DOHH2 (cell line): ENCODE results near the gene NOX5.

Experiments used
- H3F3A ChIP-seq: fragments of 200-600 bp; sonication (generic), shearing (Covaris generic); 2 replicates; pipeline ENCODE4 v1.6.0; 2016; ENCODE audit warnings: antibody characterized with exemption, mild to moderate bottlenecking; ENCODE audit not compliant: control insufficient read depth, insufficient read depth
- H3K27ac ChIP-seq: fragments of 200-600 bp; sonication (generic); 2 replicates; pipeline ENCODE4 v1.5.1; 2014; ENCODE audit warnings: low read depth, mild to moderate bottlenecking, low read length, moderate library complexity
- H3K27me3 ChIP-seq: fragments of 200-600 bp; sonication (generic); 2 replicates; pipeline ENCODE4 v1.6.1; 2014; ENCODE audit warnings: mild to moderate bottlenecking, low read length, mixed read lengths; ENCODE audit not compliant: control insufficient read depth
- H3K36me3 ChIP-seq: fragments of 200-600 bp; sonication (generic); 2 replicates; pipeline ENCODE4 v1.6.1; 2014; ENCODE audit warnings: mild to moderate bottlenecking, low read length, moderate library complexity, mixed read lengths; ENCODE audit not compliant: control insufficient read depth
- H3K4me1 ChIP-seq: fragments of 200-600 bp; sonication (generic); 2 replicates; pipeline ENCODE4 v1.6.1; 2014; ENCODE audit warnings: mild to moderate bottlenecking, low read length, mixed read lengths; ENCODE audit not compliant: control insufficient read depth
- H3K4me2 ChIP-seq: fragments of 200-600 bp; sonication (generic); 2 replicates; pipeline ENCODE4 v1.6.0; 2014; ENCODE audit warnings: mild to moderate bottlenecking, low read length, moderate library complexity
- H3K4me3 ChIP-seq: fragments of 200-600 bp; sonication (generic); 2 replicates; pipeline ENCODE4 v1.5.1; 2014; ENCODE audit warnings: mild to moderate bottlenecking, low read length, mixed read lengths
- H3K79me2 ChIP-seq: fragments of 200-600 bp; sonication (generic); 2 replicates; pipeline ENCODE4 v1.6.1; 2014; ENCODE audit warnings: mild to moderate bottlenecking, low read length, mixed read lengths; ENCODE audit not compliant: control insufficient read depth
- H3K9me2 ChIP-seq: fragments of 200-600 bp; sonication (generic); replicated peaks from 2 replicates; pipeline ENCODE4 v1.6.1; 2014; ENCODE audit warnings: mild to moderate bottlenecking, low read length, mixed read lengths; ENCODE audit not compliant: control insufficient read depth
- H3K9me3 ChIP-seq: fragments of 200-600 bp; sonication (generic); 2 replicates; pipeline ENCODE4 v1.6.1; 2014; ENCODE audit warnings: antibody characterized with exemption, low read length, mixed read lengths; ENCODE audit not compliant: control insufficient read depth, insufficient read depth
- H4K20me1 ChIP-seq: fragments of 200-600 bp; sonication (generic); 2 replicates; pipeline ENCODE4 v1.6.0; 2014; ENCODE audit warnings: low read depth, mild to moderate bottlenecking, antibody characterized with exemption, low read length, moderate library complexity; ENCODE audit not compliant: control insufficient read depth, insufficient read depth
- EZH2phosphoT487 ChIP-seq: fragments of 200-600 bp; sonication (generic); IDR thresholded peaks from 2 replicates; pipeline ENCODE4 v1.6.1; 2017; ENCODE audit warnings: borderline replicate concordance, mild to moderate bottlenecking, antibody characterized with exemption, low read length, moderate library complexity, mixed read lengths
- TF ChIP-seq, protein P1 (sequence below): fragments of 200-600 bp; sonication (generic); IDR thresholded peaks from one replicate; pipeline ENCODE4 v1.5.1; 2014; ENCODE audit warnings: antibody characterized with exemption, mild to moderate bottlenecking, low read depth, low read length; ENCODE audit not compliant: poor library complexity, severe bottlenecking

Gene NOX5

GRCh38 chr15:69035918-69036258 is 21.4 kb downstream of the NOX5 start:
- no peaks in the 10 kb centered on the region for H3K27me3 ChIP-seq
- H3K27ac ChIP-seq: no peak overlapping the region
- H4K20me1 ChIP-seq: no peaks in the 10 kb centered on the region
- H3K36me3 ChIP-seq: no peaks in the 10 kb centered on the region
- no peaks in the 10 kb centered on the region for H3K9me2 ChIP-seq
- no peaks in the 10 kb centered on the region for H3K4me1 ChIP-seq
- TF ChIP-seq, protein P1, sequence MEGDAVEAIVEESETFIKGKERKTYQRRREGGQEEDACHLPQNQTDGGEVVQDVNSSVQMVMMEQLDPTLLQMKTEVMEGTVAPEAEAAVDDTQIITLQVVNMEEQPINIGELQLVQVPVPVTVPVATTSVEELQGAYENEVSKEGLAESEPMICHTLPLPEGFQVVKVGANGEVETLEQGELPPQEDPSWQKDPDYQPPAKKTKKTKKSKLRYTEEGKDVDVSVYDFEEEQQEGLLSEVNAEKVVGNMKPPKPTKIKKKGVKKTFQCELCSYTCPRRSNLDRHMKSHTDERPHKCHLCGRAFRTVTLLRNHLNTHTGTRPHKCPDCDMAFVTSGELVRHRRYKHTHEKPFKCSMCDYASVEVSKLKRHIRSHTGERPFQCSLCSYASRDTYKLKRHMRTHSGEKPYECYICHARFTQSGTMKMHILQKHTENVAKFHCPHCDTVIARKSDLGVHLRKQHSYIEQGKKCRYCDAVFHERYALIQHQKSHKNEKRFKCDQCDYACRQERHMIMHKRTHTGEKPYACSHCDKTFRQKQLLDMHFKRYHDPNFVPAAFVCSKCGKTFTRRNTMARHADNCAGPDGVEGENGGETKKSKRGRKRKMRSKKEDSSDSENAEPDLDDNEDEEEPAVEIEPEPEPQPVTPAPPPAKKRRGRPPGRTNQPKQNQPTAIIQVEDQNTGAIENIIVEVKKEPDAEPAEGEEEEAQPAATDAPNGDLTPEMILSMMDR: no peak
- no peak for TF ChIP-seq EZH2phosphoT487
- no peaks in the 10 kb centered on the region for H3K79me2 ChIP-seq
- H3K4me2 ChIP-seq: no peak overlapping the region
- no peak overlapping the region for H3K4me3 ChIP-seq
- no peaks in the 10 kb centered on the region for H3K9me3 ChIP-seq
- no peaks in the 10 kb centered on the region for H3F3A ChIP-seq

DNA sequence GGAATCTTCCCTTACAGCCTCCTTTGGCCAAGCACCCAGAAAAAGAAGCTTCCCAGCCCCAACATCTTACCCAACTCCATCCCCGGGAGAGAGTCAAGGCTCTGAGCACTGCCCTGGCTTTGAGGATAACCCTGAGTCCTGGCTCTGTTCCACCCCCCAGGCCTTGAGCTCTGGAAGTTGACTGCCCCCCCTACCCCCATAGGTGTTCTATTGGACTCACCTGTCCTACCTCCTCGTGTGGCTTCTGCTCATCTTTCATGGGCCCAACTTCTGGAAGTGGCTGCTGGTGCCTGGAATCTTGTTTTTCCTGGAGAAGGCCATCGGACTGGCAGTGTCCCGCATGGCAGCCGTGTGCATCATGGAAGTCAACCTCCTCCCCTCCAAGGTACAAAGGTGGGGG is 22.3 kb downstream of the NOX5 start:
- Histone ChIP-seq H4K20me1 (no peaks in the 10 kb centered on the region), H3K27ac (no peak overlapping the region), H3K9me3 (no peaks in the 10 kb centered on the region), H3K36me3 (no peaks in the 10 kb centered on the region), H3K4me2 (no peak overlapping the region), H3K9me2 (no peaks in the 10 kb centered on the region), H3K79me2 (no peaks in the 10 kb centered on the region), H3K4me3 (no peak overlapping the region), H3F3A (no peaks in the 10 kb centered on the region), H3K4me1 (no peaks in the 10 kb centered on the region), H3K27me3 (no peaks in the 10 kb centered on the region)
- TF ChIP-seq, protein P1: no peak
- no peak for TF ChIP-seq EZH2phosphoT487

DNA sequence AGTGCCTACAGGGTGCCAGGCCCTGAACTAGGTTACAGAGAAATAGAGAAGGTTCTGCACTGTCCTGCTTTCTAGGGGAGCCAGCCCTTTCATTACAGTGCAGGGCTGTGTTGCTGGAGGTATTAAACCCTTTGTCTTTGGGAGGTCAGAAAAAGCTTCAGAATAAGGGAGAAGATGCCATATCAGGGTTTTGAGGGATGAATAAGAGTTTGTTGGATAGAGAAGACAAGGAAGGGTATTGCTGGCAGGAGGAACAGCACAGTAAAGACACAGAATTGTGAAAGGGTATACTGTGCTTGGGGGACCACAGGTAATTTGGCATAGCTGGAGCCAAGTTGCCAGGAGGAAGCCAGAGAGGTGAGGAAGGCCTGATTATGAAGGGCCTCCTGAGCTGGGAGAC is 23.0 kb downstream of the NOX5 start:
- Histone ChIP-seq H3K4me3 (no peak overlapping the region), H4K20me1 (no peaks in the 10 kb centered on the region), H3K9me3 (no peaks in the 10 kb centered on the region), H3K79me2 (no peaks in the 10 kb centered on the region), H3K4me2 (no peak overlapping the region), H3K4me1 (no peaks in the 10 kb centered on the region), H3K36me3 (no peaks in the 10 kb centered on the region), H3K9me2 (no peaks in the 10 kb centered on the region), H3K27ac (no peak overlapping the region), H3F3A (no peaks in the 10 kb centered on the region), H3K27me3 (no peaks in the 10 kb centered on the region)
- TF ChIP-seq, protein P1: no peak
- no peak for TF ChIP-seq EZH2phosphoT487

DNA sequence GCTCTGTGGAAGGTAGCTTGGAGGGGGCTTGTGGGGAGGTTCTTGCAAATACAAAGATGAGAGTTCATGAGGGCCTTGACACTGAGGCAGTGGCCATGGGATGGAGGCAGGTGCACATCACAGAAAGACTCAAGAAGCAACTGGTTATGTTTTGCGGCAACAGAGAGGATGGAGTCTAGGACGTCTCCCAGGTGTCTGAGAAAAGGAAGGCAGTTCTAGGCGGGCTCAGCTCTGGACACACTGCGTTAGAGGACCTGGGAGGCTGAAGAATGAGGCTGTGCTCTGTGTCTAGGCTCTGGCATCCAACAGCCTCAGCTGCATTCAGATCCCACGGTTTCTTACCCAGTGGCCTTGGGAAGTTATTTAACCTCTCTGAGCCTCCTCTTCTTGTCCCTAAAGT is 23.5 kb downstream of the NOX5 start:
- H3K4me1 ChIP-seq: no peaks in the 10 kb centered on the region
- H3K4me3 ChIP-seq: no peak overlapping the region
- no peaks in the 10 kb centered on the region for H3K27me3 ChIP-seq
- TF ChIP-seq EZH2phosphoT487: no peak
- no peak overlapping the region for H3K4me2 ChIP-seq
- H4K20me1 ChIP-seq: no peaks in the 10 kb centered on the region
- H3F3A ChIP-seq: no peaks in the 10 kb centered on the region
- H3K27ac ChIP-seq: no peak overlapping the region
- H3K9me2 ChIP-seq: no peaks in the 10 kb centered on the region
- no peaks in the 10 kb centered on the region for H3K9me3 ChIP-seq
- H3K36me3 ChIP-seq: no peaks in the 10 kb centered on the region
- H3K79me2 ChIP-seq: no peaks in the 10 kb centered on the region
